Bone marrow (tissue), 2 donors: ENCODE measurements around the gene GIPC1.
A peak's percentile ranks its signal among the peaks of the same experiment; 100 is the strongest.
"Not testable (repeated sequence)": the region's sequence is repeated elsewhere in the genome, so short reads cannot be mapped to it uniquely, and the experiment has no call there.

ENCODE experiments used
- DNase-seq, 2 donors: peaks; one replicate each; lab custom pipeline; 2025; lab: John Stamatoyannopoulos, UW

The GIPC1 gene

DNA sequence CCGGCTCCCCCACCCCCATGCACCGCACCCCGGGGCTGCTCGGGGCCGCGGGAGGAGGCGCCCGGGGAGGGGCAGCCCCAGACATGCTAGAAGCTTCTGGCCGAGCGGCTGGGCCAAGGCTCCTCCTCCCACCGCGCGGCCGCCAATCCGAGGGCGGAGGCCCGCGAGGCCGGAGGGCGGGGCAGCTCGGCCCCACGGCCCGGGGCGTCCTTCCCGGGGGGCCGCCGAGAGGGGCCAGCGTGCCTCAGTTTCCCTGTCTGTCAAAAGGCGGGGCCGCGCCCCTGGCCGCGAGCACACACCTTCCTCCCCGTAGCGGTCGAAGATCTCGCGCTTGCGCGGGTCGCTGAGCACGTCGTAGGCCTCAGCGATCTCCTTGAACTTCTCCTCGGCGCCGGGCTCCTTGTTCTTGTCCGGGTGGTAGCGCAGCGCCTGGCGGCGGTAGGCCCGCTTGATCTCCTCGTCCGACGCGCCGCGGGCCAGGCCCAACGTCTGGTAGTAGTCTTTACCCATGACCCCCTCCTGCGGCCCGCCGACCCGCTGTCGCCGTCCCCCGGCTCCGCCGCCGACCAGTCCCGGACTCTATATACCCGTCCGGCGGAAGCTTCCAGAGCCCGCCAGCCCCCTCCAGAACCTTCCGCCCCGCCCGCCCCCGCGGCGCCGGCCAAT lies 22.0 kb upstream of the GIPC1 start, which contains the start of gene DNAJB1:
DNAJB1 (minus strand) TSS at position 558 of the 666 bp plus-strand sequence; CDS start at position 510, 48 bp downstream.
- DNase-seq, result peak; percentile 54 to 100

DNA sequence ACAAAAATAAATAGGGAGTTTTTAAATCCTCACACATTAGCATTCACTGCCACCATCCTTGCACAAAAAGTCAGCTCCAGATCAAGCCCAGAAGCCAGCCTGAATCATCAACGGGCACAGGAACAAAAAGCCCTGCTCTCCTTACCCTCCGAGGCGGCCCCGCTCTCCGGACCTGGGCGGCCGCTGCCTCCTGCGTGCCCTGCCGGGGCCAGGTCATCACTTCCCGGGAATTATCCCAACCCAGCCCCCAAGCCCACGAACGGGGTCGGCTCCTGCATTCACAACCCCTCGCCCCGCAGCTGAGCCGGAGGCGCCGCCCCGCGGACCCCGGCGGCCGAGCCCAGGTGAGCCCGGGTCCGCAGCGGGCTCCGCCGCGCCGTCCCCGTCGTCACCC lies 21.5 kb upstream of the GIPC1 start:
- DNase-seq, result no peak

DNA sequence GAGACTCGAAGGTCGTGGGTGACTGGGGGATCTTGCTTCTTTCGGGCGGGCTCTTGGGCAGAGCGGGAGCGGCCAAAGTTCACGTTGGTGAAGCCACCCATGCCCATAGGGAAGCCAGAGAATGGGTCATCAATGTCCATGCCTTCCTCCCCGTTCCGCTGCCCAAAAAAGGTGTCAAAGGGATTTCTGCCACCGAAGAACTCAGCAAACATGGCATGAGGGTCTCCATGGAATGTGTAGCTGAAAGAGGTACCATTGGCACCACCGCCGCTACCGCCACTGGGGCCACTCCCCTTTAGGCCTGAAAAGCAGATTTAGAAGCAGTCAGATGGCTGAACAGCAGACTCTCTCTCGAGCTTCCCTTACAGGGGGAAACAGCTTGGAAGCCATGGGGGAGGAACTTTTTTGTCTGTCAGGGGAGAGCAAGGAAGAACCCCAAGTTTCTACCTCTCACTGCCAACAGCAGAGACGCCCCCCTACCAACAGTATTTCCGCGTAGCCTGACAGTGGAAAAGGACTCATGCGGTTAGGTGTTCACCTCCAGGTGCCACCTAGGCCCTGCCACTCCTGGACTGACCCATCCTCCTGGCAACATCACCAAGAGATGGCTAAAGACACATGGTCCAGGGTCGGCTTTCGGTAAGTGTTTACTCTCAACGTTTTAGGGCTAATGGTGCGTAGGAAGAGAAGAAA lies 21.0 kb upstream of the GIPC1 start:
- no peak for DNase-seq

DNA sequence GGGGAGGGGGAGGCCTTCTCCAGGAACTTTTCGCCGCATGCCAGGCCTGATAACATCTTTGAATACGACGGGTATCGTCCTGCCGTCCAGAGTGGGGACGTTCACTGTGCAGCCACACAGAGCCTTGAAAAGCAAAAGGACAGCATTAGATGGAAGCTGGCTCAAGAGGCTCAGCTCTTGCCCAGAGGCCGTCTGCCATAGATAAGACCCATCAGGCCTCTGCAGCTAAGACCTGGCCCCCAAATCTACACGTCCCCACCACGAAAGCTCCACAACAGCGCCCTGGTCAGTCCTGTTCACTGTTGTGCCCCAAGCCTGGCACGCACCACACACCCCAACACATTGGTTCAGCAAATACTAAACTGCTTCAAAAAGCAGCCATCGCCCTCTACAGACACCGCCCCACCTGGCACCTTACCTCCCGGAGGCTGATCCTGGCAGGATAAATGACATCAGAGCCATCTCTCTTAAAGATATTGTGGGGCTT lies 20.2 kb upstream of the GIPC1 start:
- no peak for DNase-seq

DNA sequence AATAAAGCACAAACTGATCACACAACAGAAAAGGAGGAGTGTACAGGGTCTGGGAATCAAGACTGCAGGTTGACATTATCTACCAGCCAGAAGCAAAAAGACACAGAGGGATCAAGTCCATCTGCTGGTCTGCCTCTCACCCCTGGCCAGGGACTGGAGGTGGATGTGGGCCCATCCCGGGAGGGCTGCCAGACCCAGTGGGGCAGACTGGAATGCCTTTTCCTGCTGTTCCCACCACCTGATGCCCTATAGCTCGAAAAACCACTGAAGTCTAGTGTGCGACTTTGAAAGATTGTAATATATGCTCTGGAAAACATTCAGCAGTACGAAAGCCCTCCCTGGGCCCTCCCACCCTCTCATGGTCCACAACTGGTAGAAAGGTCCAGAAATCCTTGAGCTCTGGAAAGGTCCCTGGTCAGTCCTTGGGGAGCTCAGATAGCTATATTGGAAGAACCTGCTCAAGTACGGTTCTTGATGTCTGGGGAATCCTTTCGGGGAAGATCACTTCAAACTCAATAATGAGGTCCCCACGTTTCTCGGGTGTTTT lies 19.6 kb upstream of the GIPC1 start:
- no peak for DNase-seq

DNA sequence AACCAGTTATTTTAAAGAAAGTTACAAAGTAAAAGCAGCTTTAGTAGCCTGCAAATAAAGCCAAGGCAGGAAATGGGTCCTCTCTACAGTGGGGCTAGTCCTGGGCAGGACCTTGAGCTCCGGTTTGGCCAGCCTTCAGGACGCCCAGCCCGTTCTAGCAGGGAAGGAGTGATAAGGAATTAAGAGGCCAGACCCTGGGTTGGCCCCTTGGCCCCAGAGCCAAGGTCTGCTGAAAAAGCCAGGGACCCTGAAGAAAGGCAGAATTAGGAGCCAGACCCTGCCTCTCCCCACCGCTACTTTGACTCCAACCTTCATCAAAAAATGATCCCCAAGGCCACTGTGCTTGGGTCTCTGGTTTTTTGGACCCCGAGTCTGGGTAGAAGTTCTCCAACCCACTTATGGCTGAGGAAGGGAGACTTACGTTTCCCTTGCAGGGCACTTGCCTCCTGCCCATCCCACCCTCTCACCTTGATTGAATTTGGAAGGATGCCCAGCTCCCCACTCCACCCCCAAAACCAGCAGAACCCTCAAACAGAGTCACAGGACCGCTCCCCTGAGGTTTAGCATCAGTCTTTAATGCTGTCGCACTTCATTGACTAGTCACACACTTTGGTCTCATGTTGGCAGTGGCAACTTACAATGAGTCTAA lies 18.4 kb upstream of the GIPC1 start:
- no peak for DNase-seq

DNA sequence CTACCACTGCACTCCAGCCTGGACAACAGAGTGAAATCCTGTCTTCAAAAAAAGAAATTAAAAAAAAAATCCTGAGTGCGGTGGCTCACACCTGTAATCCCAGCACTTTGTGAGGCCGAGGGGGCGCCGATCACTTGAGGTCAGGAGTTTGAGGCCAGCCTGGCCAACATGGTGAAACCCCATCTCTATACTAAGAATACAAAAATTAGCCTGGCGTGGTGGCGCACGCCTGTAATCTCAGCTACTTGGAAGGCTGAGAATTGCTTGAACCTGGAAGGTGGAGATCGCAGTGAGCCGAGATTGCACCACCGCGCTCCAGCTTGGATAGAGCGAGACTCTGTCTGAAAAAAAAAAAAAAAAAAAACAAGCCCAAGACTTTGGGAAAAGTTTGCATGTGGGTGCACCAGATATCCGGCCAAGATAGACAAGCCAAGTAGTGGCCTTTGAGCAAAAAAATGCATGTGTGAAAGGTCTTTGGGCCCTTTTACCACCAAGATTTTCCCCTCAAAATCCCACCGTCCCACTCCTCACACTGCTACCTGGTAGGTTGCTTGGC lies 16.6 kb upstream of the GIPC1 start:
- DNase-seq, result no peak

DNA sequence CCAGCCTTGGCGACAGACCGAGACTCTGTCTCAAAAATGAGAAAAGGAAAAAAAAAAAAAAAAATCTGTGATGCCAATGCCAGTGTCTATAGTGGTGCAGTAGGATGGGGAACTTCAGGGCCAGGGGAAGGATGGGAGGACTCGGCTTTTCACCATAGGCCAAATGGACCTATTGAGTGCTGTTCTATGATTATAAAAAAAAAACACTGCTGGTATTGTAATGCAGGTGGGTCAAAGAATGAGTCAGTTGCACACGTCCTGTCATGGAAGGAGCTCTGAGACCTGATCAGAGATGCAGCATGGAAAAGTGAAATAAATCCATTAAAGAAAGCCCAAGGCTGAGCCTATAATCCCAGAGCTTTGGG lies 15.3 kb upstream of the GIPC1 start:
- no peak for DNase-seq

DNA sequence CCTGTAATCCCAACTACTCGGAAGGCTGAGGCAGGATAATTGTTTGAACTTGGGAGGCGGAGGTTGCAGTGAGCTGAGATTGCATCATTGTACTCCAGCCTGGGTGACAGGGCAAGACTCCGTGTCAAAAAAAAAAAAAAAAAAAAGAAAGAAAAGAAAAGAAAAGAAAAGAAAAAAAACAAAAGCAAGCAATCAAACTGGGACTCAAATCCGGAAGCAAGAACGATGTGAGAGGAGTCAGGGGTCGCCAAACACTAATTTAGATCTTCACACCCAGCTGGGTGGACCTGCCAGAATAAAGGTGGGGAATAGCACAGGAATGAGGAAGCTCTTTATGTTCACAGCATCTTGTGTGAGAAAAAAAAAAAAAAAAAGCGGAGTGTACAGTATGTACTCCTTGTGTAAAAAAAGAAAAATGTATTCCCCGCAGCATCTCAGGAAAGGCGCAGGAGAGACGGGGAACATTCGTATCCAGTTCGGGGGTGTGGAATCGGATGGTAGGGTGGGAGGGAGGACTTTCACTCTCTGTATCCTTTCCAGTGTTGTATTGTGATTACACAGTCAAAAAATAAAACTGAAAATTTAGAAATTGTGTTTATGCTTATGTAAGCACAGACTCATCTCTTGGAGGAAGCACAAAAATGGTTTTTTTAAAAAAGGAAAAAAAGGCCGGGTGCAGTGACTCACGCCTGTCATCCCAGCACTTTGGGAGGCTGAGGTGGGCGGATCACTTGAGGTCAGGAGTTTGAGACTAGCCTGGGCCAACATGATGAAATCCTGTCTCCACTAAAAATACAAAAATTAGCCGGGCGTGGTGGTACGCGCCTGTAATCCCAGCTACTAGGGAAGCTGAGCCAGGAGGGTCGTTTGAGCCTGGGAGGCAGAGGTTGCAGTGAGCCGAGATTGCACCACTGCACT lies 14.6 kb upstream of the GIPC1 start:
- peak; percentile 27 to 67 for DNase-seq

DNA sequence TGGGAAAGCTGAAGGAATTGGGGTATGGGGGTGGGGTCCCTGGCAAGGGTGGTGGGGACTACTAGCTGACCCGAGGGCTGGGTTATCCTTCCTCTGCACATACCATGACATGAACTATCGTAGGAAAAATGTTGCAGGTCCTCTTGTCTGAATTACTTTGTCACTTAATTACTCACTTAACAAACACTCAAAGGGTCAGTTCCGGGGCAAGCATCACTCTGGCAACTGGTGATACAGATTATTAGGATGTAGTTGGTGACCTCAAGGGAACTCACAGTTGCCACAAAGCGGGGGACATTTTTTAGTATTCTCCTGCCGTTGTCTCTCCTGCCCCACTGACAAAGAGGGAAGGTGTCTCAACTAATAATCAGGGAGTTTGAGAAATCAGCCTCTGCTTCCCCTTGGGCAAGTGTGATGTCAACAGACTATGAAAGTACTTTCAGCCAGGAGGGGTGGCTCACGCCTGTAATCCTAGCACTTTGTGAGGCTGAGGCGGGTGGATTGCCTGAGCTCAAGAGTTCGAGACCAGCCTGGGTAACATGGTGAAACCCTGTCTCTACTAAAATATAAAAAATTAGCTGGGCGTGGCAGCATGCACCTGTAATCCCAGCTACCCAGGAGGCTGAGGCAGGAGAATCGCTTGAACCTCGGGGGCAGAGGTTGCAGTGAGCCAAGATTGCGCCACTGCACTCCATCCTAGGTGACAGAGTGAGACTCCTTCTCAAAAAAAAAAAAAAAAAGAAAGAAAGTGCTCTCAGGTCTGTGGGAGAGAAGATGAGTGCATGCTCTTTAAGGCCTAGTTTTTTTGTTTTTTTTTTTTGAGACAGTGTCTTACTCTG lies 12.0 kb upstream of the GIPC1 start:
- no peak for DNase-seq

DNA sequence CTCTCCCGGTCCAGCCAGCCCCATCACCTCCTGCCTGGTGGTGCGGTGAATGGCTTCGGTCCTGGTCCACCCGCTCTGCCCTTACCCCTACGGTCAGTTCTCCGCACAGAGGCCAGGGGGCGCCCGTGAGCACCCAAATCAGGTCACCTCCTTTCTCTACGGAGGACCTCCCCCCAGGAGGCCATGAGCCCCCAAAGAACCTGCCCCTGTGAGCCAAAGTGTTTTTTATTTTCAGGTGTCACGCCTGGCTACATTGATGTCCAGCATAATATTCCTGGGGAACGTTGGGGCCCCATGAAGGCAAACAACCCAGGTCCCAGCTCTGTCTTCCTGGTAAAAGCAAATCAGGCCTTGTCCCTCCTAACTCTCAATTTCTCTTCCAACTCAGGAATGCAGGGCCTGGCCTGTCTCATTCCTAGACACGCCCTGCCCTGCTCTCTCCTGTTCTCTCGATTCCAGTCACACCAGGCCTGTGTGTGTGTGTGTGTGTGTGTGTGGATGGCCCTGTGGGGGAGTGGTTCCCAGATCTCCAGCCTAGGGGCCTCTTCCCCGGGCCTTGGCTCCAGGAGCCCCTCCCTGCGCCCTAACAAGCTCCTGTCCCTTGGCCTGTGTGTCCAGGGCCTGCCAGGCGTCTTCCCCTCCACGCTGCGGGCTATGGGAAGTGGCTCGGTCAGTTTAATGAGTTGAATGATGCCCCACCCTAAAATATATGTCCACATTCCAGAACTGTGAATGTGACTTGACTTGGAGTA lies 9.7 kb upstream of the GIPC1 start:
- peak; percentile 28 to 30 for DNase-seq

DNA sequence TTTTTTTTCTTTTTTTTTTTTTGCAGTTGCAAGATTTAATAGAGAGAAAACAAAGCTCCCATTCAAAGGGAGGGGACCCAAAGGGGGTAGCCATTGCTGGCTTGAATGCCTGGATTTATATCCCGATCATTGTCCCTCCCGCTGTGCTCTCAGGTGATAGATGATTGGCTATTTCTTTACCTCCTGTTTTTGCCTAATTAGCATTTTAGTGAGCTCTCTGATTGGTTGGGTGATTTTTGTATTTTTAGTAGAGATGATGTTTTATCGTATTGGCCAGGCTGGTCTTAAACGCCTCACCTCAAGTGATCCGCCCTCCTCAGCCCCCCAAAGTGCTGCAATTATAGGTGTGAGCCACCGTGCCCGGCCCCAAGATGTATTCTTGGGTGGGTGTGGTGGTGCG lies 8.6 kb upstream of the GIPC1 start:
- DNase-seq, result not testable (repeated sequence)

DNA sequence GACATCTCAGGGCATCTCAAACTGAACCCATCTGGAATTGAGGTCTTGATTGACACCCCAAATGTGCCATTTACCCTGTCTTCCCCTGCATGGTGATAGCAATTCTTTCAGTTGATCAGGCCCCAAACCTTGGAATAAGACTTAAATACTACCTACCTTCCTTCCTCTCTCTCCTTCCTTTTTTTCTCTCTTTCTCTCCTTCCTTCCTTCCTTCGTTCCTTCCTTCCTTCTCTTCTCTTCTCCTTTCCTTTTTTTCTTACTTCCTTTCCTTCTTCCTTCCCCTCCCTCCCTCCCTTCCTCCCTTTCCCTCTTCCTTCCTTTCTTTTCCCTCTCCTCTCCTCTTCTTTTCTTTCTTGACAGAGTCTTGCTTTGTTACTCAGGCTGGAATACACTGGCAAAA lies 7.4 kb upstream of the GIPC1 start:
- no peak for DNase-seq

DNA sequence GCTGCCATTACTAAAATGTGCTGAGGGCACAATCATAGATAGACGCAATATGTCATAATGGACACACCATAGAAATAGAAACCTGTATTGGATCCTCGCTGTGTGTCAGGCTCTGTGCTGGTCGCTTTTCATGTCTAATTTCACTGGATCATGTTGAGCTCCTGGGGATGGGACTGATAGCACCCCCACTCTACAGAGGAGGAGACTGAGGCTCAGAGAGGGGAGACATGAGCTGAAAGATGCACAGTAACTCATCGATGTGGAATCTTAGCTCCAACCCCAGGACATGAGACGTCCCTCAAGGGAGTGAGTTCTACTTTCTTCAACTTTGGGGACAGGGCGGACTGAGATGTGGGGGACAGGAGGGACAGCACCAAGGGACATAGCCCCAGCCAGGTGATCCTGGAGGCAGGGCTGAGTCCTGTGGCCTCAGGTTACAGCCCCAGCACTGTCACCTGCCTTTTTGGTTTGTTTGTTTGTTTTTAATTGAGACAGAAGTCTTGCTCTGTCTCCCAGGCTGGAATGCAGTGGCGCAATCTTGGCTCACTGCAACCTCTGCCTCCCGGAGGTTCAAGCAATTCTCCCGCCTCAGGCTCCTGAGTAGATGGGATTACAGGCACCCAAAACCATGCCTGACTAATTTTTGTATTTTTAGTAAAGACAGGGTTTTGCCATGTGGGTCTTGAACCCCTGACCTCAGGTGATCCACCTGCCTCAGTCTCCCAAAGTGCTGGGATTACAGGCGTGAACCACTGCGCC lies 6.6 kb upstream of the GIPC1 start:
- no peak for DNase-seq

DNA sequence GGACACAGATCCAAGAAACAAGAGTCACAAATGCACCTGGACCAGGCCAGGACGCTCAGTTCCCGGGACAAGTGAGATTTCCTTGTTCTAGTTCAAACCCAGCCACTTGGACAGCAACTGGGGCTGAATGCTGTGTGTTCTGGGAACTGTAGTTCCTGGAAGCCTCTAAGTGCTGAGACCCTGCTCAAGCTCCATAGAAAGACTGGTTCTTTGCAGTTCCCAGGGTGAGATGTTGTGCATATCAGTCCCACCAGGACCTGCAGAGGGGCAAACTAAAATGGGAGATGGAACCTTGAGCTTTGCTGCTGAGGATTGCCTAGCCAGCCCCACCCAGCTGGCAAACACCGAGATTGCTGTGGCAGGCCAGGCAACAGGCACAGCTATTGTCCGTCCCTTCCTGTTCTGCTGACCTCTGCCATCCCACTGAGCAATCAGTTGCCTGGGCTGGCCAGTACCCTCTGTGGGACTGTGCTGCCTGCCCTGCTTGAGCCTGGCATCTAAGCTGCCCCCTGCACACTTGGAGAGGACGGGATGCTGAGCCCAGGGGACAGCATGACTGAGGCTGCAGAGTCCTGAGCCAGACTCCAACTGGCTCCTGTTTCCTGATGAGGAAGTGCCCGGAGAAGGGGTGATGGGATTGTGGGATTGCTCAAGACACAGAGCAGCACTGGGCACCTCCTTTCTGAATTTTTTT lies 1.4 kb upstream of the GIPC1 start:
- no peak for DNase-seq

DNA sequence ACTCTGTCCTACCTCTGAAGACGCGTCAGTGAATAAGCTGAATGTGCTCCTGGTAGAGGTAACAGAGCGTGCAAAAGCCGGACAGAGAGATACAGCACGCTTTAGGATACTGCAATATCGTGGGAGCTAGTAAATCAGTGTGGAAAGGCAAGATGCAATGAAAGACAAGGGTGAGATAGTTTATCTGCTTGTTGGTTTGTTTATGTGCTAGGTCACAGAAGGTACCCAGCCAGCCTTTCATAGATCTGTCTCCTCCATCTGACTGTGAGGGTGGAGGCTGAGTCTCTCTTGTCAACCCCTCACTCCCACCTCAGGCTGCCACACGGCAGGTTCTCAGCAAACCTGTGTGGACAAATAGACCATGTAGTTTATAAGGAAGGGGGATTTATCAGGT lies 904 bp upstream of the GIPC1 start:
- no peak for DNase-seq

DNA sequence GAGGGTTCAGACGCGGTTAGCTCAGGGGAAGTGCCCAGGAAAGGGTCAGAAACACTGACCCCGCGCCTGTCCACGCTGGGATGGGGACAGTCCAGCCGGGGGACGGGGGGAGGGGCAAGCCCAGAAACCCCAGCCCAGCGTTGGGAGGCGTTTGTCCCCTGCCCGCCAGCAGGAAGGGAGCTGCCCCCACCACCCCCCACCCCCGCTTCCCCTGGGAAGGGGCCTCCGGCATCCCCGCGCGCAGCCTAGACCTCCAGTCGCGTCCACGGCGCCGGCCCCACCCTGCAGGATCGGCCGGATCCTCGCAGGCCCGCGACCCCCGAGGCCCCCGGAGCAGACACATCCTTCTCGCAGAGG lies 277 bp downstream of the GIPC1 start:
- no peak for DNase-seq

DNA sequence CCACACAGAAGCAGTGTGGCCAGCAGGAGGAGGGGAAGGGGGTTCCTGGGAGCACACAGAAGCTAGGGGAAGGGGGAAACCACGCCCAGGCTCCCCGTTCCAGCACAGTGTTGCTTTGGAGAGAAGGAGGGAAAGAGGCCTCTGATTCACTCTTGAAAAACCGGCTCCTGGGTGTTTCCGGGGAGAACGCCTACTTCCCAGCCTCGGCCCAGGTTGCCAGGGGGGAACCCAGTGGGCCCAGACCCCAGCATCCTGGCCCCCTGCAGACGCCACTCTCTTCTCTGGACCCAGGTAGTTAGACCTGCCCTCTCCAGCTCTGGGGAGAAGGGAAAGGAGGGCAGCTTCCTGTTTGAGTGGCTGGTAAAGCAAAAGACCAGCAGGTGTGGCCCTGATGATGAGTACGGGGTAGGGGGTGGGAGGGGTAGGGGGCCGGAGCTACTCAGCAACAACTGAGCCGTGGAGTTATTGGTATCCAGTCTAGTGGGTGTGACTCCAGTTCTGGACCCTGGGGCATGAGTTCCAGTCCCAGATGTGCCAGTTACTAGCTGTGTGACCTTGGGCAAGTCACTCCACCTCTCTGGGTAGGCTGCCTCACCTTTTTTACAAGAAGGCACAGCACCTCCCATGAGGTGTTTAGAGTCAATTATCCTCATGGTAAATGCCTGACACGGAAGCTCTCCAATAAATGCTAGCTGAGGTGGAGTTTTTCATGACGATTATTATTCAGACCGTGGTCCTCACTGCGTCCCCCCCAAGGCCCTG lies 836 bp downstream of the GIPC1 start:
- no peak for DNase-seq
